ENCODE measurements around the gene FNBP1.

DNA sequence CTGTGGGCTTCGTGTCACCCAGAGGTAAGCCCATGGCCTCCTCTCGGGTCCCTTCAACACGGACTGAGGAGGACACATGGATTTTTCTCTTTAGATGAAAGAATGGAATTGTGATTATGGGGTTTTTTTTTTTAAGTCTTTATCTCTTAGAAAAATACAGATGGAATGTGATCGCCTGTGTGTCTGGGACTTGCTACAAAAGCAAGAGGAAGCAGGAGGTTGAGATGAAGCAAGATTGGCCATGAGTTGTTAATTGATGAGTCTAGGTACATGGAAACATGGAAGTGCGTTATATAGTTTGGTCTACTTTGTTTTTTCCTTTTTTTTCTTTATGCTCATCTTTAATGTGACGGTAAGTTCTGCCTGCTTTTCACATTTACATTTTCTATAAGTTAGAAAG is 193.1 kb downstream of the FNBP1 start:
- TF ChIP-seq, protein P1, sequence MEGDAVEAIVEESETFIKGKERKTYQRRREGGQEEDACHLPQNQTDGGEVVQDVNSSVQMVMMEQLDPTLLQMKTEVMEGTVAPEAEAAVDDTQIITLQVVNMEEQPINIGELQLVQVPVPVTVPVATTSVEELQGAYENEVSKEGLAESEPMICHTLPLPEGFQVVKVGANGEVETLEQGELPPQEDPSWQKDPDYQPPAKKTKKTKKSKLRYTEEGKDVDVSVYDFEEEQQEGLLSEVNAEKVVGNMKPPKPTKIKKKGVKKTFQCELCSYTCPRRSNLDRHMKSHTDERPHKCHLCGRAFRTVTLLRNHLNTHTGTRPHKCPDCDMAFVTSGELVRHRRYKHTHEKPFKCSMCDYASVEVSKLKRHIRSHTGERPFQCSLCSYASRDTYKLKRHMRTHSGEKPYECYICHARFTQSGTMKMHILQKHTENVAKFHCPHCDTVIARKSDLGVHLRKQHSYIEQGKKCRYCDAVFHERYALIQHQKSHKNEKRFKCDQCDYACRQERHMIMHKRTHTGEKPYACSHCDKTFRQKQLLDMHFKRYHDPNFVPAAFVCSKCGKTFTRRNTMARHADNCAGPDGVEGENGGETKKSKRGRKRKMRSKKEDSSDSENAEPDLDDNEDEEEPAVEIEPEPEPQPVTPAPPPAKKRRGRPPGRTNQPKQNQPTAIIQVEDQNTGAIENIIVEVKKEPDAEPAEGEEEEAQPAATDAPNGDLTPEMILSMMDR (conservative IDR thresholded peaks at IDR 0.05; ENCODE audit: low read length), result no peak
- no peak for TF ChIP-seq EZH2phosphoT487 (IDR thresholded peaks at IDR 0.05; ENCODE audit: borderline replicate concordance)

All from Loucy (cell line).